H9 (cell line): Measurements from ENCODE around the gene MRGPRD. TPM values are rescaled to one million over a fixed set of nuclear protein-coding genes. Genes with fewer than 3 reads are reported as not detected.

ENCODE experiments used
- DNase-seq: peaks from one replicate; pipeline ENCODE4 v3.0.0-alpha.2; 2017
- H2AFZ ChIP-seq: one replicate; pipeline ENCODE4 v1.6.1; 2013; ENCODE audit warnings: mild to moderate bottlenecking, low read length, control low read depth, moderate library complexity
- H2AK5ac ChIP-seq: 2 replicates; pipeline ENCODE4 v1.6.1; 2013; ENCODE audit warnings: low read length, control low read depth, mixed read lengths; ENCODE audit not compliant: insufficient read length
- H2BK120ac ChIP-seq: one replicate; pipeline ENCODE4 v1.6.1; 2013; ENCODE audit warnings: low read depth, mild to moderate bottlenecking, low read length, control low read depth, inconsistent platforms; ENCODE audit not compliant: poor library complexity, severe bottlenecking
- H2BK12ac ChIP-seq: 2 replicates; pipeline ENCODE4 v1.6.1; 2013; ENCODE audit warnings: low read length, control low read depth, mixed read lengths, low read depth; ENCODE audit not compliant: insufficient read length
- H2BK15ac ChIP-seq: 2 replicates; pipeline ENCODE4 v1.6.1; 2013; ENCODE audit warnings: low read depth, low read length, control low read depth
- H2BK20ac ChIP-seq: one replicate; pipeline ENCODE4 v1.6.1; 2013; ENCODE audit warnings: low read depth, mild to moderate bottlenecking, low read length, control low read depth, inconsistent platforms; ENCODE audit not compliant: poor library complexity, severe bottlenecking
- H2BK5ac ChIP-seq: 2 replicates; pipeline ENCODE4 v1.6.1; 2013; ENCODE audit warnings: low read length, control low read depth, mixed read lengths; ENCODE audit not compliant: insufficient read length
- H3K14ac ChIP-seq: 2 replicates; pipeline ENCODE4 v1.6.1; 2013; ENCODE audit warnings: low read length, control low read depth; ENCODE audit not compliant: insufficient read depth
- H3K18ac ChIP-seq: 2 replicates; pipeline ENCODE4 v1.6.1; 2013; ENCODE audit warnings: low read depth, mild to moderate bottlenecking, mixed read lengths, low read length, control low read depth; ENCODE audit not compliant: insufficient read length
- H3K23ac ChIP-seq: 2 replicates; pipeline ENCODE4 v1.6.1; 2013; ENCODE audit warnings: low read length, control low read depth, mixed read lengths, low read depth; ENCODE audit not compliant: insufficient read length
- H3K23me2 ChIP-seq: 2 replicates; pipeline ENCODE4 v1.6.1; 2013; ENCODE audit warnings: low read depth, mild to moderate bottlenecking, mixed read lengths, low read length, control low read depth; ENCODE audit not compliant: insufficient read length, poor library complexity, severe bottlenecking
- H3K27ac ChIP-seq: 2 replicates; pipeline ENCODE4 v1.5.1; 2013; ENCODE audit warnings: low read length, control low read depth, mixed read lengths, low read depth; ENCODE audit not compliant: insufficient read length
- H3K27me3 ChIP-seq: 2 replicates; pipeline ENCODE4 v1.6.1; 2013; ENCODE audit warnings: low read length, control low read depth, inconsistent platforms; ENCODE audit not compliant: insufficient read depth
- H3K4ac ChIP-seq: 2 replicates; pipeline ENCODE4 v1.6.1; 2013; ENCODE audit warnings: low read depth, mild to moderate bottlenecking, control low read depth, inconsistent platforms, low read length, moderate library complexity
- H3K4me1 ChIP-seq: 2 replicates; pipeline ENCODE4 v1.6.1; 2013; ENCODE audit warnings: low read length, control low read depth, inconsistent platforms; ENCODE audit not compliant: insufficient read depth
- H3K4me2 ChIP-seq: 2 replicates; pipeline ENCODE4 v1.6.1; 2013; ENCODE audit warnings: low read length, control low read depth, mixed read lengths; ENCODE audit not compliant: insufficient read length, insufficient read depth
- H3K56ac ChIP-seq: 2 replicates; pipeline ENCODE4 v1.6.1; 2013; ENCODE audit warnings: low read depth, mild to moderate bottlenecking, mixed read lengths, low read length, control low read depth; ENCODE audit not compliant: insufficient read length
- H3K79me1 ChIP-seq: 2 replicates; pipeline ENCODE4 v1.6.1; 2013; ENCODE audit warnings: low read depth, mild to moderate bottlenecking, moderate library complexity, low read length, control low read depth, inconsistent platforms; ENCODE audit not compliant: insufficient read depth, poor library complexity, severe bottlenecking
- H3K79me2 ChIP-seq: 2 replicates; pipeline ENCODE4 v1.6.1; 2013; ENCODE audit warnings: low read length, control low read depth, inconsistent platforms; ENCODE audit not compliant: insufficient read depth
- H3K9ac ChIP-seq: 2 replicates; pipeline ENCODE4 v1.6.1; 2013; ENCODE audit warnings: low read length, control low read depth, mixed read lengths; ENCODE audit not compliant: insufficient read length; ENCODE audit errors: extremely low read depth
- H3K9me3 ChIP-seq: one replicate; pipeline ENCODE4 v1.6.1; 2013; ENCODE audit warnings: low read depth, low read length, inconsistent platforms; ENCODE audit not compliant: control insufficient read depth
- H3T11ph ChIP-seq: one replicate; pipeline ENCODE4 v1.6.1; 2013; ENCODE audit warnings: mild to moderate bottlenecking, low read length, control low read depth, inconsistent platforms
- H4K20me1 ChIP-seq: one replicate; pipeline ENCODE4 v1.6.1; 2013; ENCODE audit not compliant: control insufficient read depth, insufficient read length, insufficient read depth
- H4K5ac ChIP-seq: 2 replicates; pipeline ENCODE4 v1.6.1; 2013; ENCODE audit warnings: low read depth, mild to moderate bottlenecking, mixed read lengths, low read length, control low read depth; ENCODE audit not compliant: insufficient read length
- H4K8ac ChIP-seq: replicated peaks from 2 replicates; pipeline ENCODE4 v1.6.1; 2013; ENCODE audit warnings: low read length, control low read depth, mixed read lengths, low read depth; ENCODE audit not compliant: insufficient read length
- H4K91ac ChIP-seq: 2 replicates; pipeline ENCODE4 v1.6.1; 2013; ENCODE audit warnings: low read depth, mild to moderate bottlenecking, moderate library complexity, mixed read lengths, low read length, control low read depth; ENCODE audit not compliant: insufficient read length
- H3K27ac Mint-ChIP-seq, 3 experiments: 2 replicates in 2 of 3; 3 replicates in 1 of 3; pipeline ENCODE4 v1.8.0; 2020 to 2021; ENCODE audit warnings: mixed read lengths in 3 of 3, mild to moderate bottlenecking in 1 of 3, moderate library complexity in 1 of 3
- H3K27me3 Mint-ChIP-seq: 2 replicates; pipeline ENCODE4 v1.8.0; 2021; ENCODE audit warnings: low read depth, mild to moderate bottlenecking, moderate library complexity, mixed read lengths
- H3K36me3 Mint-ChIP-seq, 3 experiments: 2 replicates in 2 of 3; 3 replicates in 1 of 3; pipeline ENCODE4 v1.8.0; 2020 to 2021; ENCODE audit warnings: low read depth in 3 of 3, mixed read lengths in 3 of 3; ENCODE audit not compliant: insufficient read depth in 1 of 3
- H3K4me1 Mint-ChIP-seq, 2 experiments: 2 replicates each; pipeline ENCODE4 v1.8.0; 2020; ENCODE audit warnings: mixed read lengths in 2 of 2
- H3K4me3 Mint-ChIP-seq, 2 experiments: 2 replicates in 1 of 2; 3 replicates in 1 of 2; pipeline ENCODE4 v1.8.0; 2020 to 2021; ENCODE audit warnings: mild to moderate bottlenecking in 2 of 2, mixed read lengths in 2 of 2, moderate library complexity in 1 of 2
- H3K9me3 Mint-ChIP-seq, 2 experiments: 2 replicates in 1 of 2; 3 replicates in 1 of 2; pipeline ENCODE4 v1.8.0; 2020; ENCODE audit warnings: mild to moderate bottlenecking in 2 of 2, mixed read lengths in 2 of 2, moderate library complexity in 1 of 2
- WGBS: extraction: QIAGEN DNeasy Blood & Tissue Kit; methylation state at CpG from one replicate; pipeline ENCODE4 v1.1.7; 2013; ENCODE audit warnings: missing lambda C conversion rate, low lambda C conversion rate, mixed read lengths; ENCODE audit not compliant: insufficient read length; ENCODE audit errors: extremely low coverage; 5-methylcytosine and 5-hydroxymethylcytosine counted together
- total RNA-seq: library from RNA; stranded (reverse); gene quantifications from 2 replicates; pipeline ENCODE4 v1.2.1, GENCODE V29; 2021
- TF ChIP-seq, protein P1 (sequence below): fragments of 200-600 bp; sonication (generic); conservative IDR thresholded peaks from 3 replicates; pipeline ENCODE4 v1.8.0; 2021; ENCODE audit warnings: antibody characterized with exemption, mild to moderate bottlenecking

MRGPRD gene
- total RNA-seq, 1 experiment from 2014 or later: not detected

DNA sequence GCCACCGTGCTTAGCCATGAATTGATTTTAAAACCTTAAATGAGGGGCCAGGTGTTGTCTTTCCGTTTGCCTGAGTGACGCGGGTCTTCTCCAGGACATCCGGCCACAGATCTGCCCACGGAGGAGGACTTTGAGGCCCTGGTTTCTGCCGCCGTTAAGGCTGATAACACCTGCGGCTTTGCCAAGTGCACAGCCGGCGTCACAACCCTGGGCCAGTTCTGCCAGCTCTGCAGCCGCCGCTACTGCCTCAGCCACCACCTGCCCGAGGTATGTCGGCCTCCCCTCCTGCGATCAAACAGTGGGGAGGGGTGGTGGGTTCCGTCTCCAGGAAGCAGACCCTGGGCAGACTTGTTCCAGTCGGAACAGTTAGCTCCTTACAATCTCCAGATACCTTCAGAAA, 42.7 kb downstream of the MRGPRD start:
- no peak overlapping the region for H3K18ac ChIP-seq
- no peak overlapping the region for H3K4ac ChIP-seq
- no peaks in the 10 kb centered on the region for H3K79me1 ChIP-seq
- H3K23ac ChIP-seq: no peak overlapping the region
- H2AFZ ChIP-seq: no peak overlapping the region
- H3K4me2 ChIP-seq: no peak overlapping the region
- Mint-ChIP-seq H3K36me3 (peaks cover 2 to 45% (median 29%) of the 10 kb centered on the region in 3 experiments; a peak in 6 of 7 replicates), H3K4me1 (no peaks in the 10 kb centered on the region), H3K4me3 (no peak overlapping the region), H3K27me3 (no peaks in the 10 kb centered on the region), H3K9me3 (no peaks in the 10 kb centered on the region), H3K27ac (no peak overlapping the region)
- WGBS: no CpG with 5 or more reads among the region's 18 CpGs
- DNase-seq: no peak
- TF ChIP-seq, protein P1, sequence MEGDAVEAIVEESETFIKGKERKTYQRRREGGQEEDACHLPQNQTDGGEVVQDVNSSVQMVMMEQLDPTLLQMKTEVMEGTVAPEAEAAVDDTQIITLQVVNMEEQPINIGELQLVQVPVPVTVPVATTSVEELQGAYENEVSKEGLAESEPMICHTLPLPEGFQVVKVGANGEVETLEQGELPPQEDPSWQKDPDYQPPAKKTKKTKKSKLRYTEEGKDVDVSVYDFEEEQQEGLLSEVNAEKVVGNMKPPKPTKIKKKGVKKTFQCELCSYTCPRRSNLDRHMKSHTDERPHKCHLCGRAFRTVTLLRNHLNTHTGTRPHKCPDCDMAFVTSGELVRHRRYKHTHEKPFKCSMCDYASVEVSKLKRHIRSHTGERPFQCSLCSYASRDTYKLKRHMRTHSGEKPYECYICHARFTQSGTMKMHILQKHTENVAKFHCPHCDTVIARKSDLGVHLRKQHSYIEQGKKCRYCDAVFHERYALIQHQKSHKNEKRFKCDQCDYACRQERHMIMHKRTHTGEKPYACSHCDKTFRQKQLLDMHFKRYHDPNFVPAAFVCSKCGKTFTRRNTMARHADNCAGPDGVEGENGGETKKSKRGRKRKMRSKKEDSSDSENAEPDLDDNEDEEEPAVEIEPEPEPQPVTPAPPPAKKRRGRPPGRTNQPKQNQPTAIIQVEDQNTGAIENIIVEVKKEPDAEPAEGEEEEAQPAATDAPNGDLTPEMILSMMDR: no peak
- no peak overlapping the region for H3K9ac ChIP-seq
- H4K91ac ChIP-seq: no peak overlapping the region
- H4K20me1 ChIP-seq: no peaks in the 10 kb centered on the region
- no peak overlapping the region for H2BK20ac ChIP-seq
- no peak overlapping the region for H2BK12ac ChIP-seq
- H4K5ac ChIP-seq: no peak overlapping the region
- H3K56ac ChIP-seq: no peak overlapping the region
- no peak overlapping the region for H4K8ac ChIP-seq
- no peak overlapping the region; the same call in 1 of the 2 replicates for H3K14ac ChIP-seq
- H3K4me1 ChIP-seq: no peaks in the 10 kb centered on the region
- no peak overlapping the region for H2AK5ac ChIP-seq
- no peaks in the 10 kb centered on the region for H3K9me3 ChIP-seq
- H3K27me3 ChIP-seq: no peaks in the 10 kb centered on the region
- H3K27ac ChIP-seq: no peak overlapping the region
- no peaks in the 10 kb centered on the region for H3K79me2 ChIP-seq
- H2BK15ac ChIP-seq: no peak overlapping the region
- H3K23me2 ChIP-seq: no peaks in the 10 kb centered on the region
- H3T11ph ChIP-seq: no peak overlapping the region
- no peak overlapping the region for H2BK120ac ChIP-seq
- H2BK5ac ChIP-seq: no peak overlapping the region
